Measurements from ENCODE around the gene SLA2.

Gene SLA2

GRCh38 chr20:36607586-36608387, 38.2 kb downstream of the SLA2 start:
- no peak for DNase-seq (ENCODE audit: low spot score)

GRCh38 chr20:36606158-36607066, 39.6 kb downstream of the SLA2 start:
- DNase-seq (ENCODE audit: low spot score): peak; percentile 21

GRCh38 chr20:36605399-36606157, 40.4 kb downstream of the SLA2 start, which contains the start of gene RAB5IF:
RAB5IF (plus strand) TSS chr20:36605779; CDS start chr20:36605952, 173 bp downstream.
- peak; percentile 99 for DNase-seq (ENCODE audit: low spot score)

- no peak for DNase-seq (ENCODE audit: low spot score)
These were observed 41.0 kb downstream of the SLA2 start for GRCh38 chr20:36604952-36605398.

- no peak for DNase-seq (ENCODE audit: low spot score)
These were observed 44.5 kb downstream of the SLA2 start for GRCh38 chr20:36601540-36601939.

GRCh38 chr20:36599912-36600345, 46.1 kb downstream of the SLA2 start:
- no peak for DNase-seq (ENCODE audit: low spot score)

- no peak for DNase-seq (ENCODE audit: low spot score)
These were observed 52.6 kb downstream of the SLA2 start for GRCh38 chr20:36593347-36593929.

- DNase-seq (ENCODE audit: low spot score): no peak
These were observed 53.9 kb downstream of the SLA2 start for GRCh38 chr20:36591854-36592641.

- DNase-seq (ENCODE audit: low spot score): no peak
These were observed 54.7 kb downstream of the SLA2 start for GRCh38 chr20:36591281-36591680.

GRCh38 chr20:36587388-36588070, 58.5 kb downstream of the SLA2 start:
- DNase-seq (ENCODE audit: low spot score): no peak

- DNase-seq (ENCODE audit: low spot score): no peak
These were observed 60.4 kb downstream of the SLA2 start for GRCh38 chr20:36585410-36586125.

- DNase-seq (ENCODE audit: low spot score): no peak
These were observed 61.9 kb downstream of the SLA2 start for GRCh38 chr20:36584018-36584481.

- DNase-seq (ENCODE audit: low spot score): no peak
These were observed 63.2 kb downstream of the SLA2 start for GRCh38 chr20:36582821-36583220.

GRCh38 chr20:36582322-36582721, 63.7 kb downstream of the SLA2 start:
- no peak for DNase-seq (ENCODE audit: low spot score)

- no peak for DNase-seq (ENCODE audit: low spot score)
These were observed 65.9 kb downstream of the SLA2 start for GRCh38 chr20:36579996-36580545.

GRCh38 chr20:36578356-36579041, 67.5 kb downstream of the SLA2 start:
- DNase-seq (ENCODE audit: low spot score): no peak

GRCh38 chr20:36576081-36576445, 69.9 kb downstream of the SLA2 start:
- DNase-seq (ENCODE audit: low spot score): no peak

- DNase-seq (ENCODE audit: low spot score): no peak
These were observed 71.4 kb downstream of the SLA2 start for GRCh38 chr20:36574366-36575135.
